NCI-H510A (cell line): ENCODE measurements around the gene CRIP1.

Source experiments
- DNase-seq: peaks from one replicate; lab custom pipeline; 2025; lab: John Stamatoyannopoulos, UW

Gene CRIP1

GRCh38 chr14:105492971-105493871 is 6.5 kb downstream of the CRIP1 start:
- no peak for DNase-seq

- DNase-seq = no peak
These were observed 7.4 kb downstream of the CRIP1 start for GRCh38 chr14:105493921-105494605.

GRCh38 chr14:105494606-105494929 is 7.9 kb downstream of the CRIP1 start:
- DNase-seq = no peak

GRCh38 chr14:105495101-105495989 is 8.7 kb downstream of the CRIP1 start:
- no peak for DNase-seq

- no peak for DNase-seq
These were observed 9.5 kb downstream of the CRIP1 start for GRCh38 chr14:105495990-105496830.

- DNase-seq = no peak
These were observed 10.3 kb downstream of the CRIP1 start for GRCh38 chr14:105496831-105497591.

GRCh38 chr14:105497671-105498429 is 11.2 kb downstream of the CRIP1 start:
- no peak for DNase-seq

- DNase-seq = no peak
These were observed 12.0 kb downstream of the CRIP1 start for GRCh38 chr14:105498430-105499255.

GRCh38 chr14:105499256-105500035 is 12.8 kb downstream of the CRIP1 start:
- DNase-seq = no peak

- no peak for DNase-seq
These were observed 13.5 kb downstream of the CRIP1 start for GRCh38 chr14:105500036-105500725.

- no peak for DNase-seq
These were observed 14.0 kb downstream of the CRIP1 start for GRCh38 chr14:105500726-105501101.

GRCh38 chr14:105501504-105502291 is 15.0 kb downstream of the CRIP1 start:
- no peak for DNase-seq

- DNase-seq = no peak
These were observed 16.0 kb downstream of the CRIP1 start for GRCh38 chr14:105502446-105503295.

- DNase-seq = no peak
These were observed 16.6 kb downstream of the CRIP1 start for GRCh38 chr14:105503296-105503640.

GRCh38 chr14:105503935-105504692 is 17.4 kb downstream of the CRIP1 start:
- no peak for DNase-seq
